NCI-H2227 treated with DMSO at 0.1 percent for 48 hours (cell line): Measurements from ENCODE around the gene UGT1A10.
"Not testable (repeated sequence)": the region's sequence is repeated elsewhere in the genome, so short reads cannot be mapped to it uniquely, and the experiment has no call there.

Experiments used
- DNase-seq: peaks from one replicate; lab custom pipeline; 2025; lab: John Stamatoyannopoulos, UW

UGT1A10 gene

GRCh38 chr2:233743464-233744259 is 107.4 kb downstream of the UGT1A10 start:
- no peak for DNase-seq

GRCh38 chr2:233745073-233745755 is 109.0 kb downstream of the UGT1A10 start:
- no peak for DNase-seq

GRCh38 chr2:233745838-233746237 is 109.6 kb downstream of the UGT1A10 start:
- not testable (repeated sequence) for DNase-seq

GRCh38 chr2:233746475-233747282 is 110.4 kb downstream of the UGT1A10 start:
- DNase-seq, result no peak

- DNase-seq, result no peak
Observed at GRCh38 chr2:233747283-233747544, 111.0 kb downstream of the UGT1A10 start.

- DNase-seq, result not testable (repeated sequence)
Observed at GRCh38 chr2:233750689-233751088, 114.4 kb downstream of the UGT1A10 start.

GRCh38 chr2:233751212-233752009 is 115.2 kb downstream of the UGT1A10 start:
- not testable (repeated sequence) for DNase-seq

GRCh38 chr2:233754872-233755611 is 118.8 kb downstream of the UGT1A10 start:
- no peak for DNase-seq

GRCh38 chr2:233756429-233757081 is 120.3 kb downstream of the UGT1A10 start:
- no peak for DNase-seq

- DNase-seq, result no peak
Observed at GRCh38 chr2:233758141-233758540, 121.9 kb downstream of the UGT1A10 start.

- DNase-seq, result no peak
Observed at GRCh38 chr2:233758849-233759248, 122.6 kb downstream of the UGT1A10 start.

GRCh38 chr2:233760043-233760442 is 123.8 kb downstream of the UGT1A10 start, which contains the start of gene UGT1A1:
TSS of gene UGT1A1 (plus strand) at chr2:233760270. CDS start at chr2:233760288, 18 bp downstream.
- DNase-seq, result no peak

- DNase-seq, result no peak
Observed at GRCh38 chr2:233761040-233761769, 125.0 kb downstream of the UGT1A10 start.

- DNase-seq, result no peak
Observed at GRCh38 chr2:233764264-233764663, 128.0 kb downstream of the UGT1A10 start.

GRCh38 chr2:233764761-233765160 is 128.5 kb downstream of the UGT1A10 start:
- no peak for DNase-seq

GRCh38 chr2:233766416-233766815 is 130.2 kb downstream of the UGT1A10 start:
- no peak for DNase-seq

- no peak for DNase-seq
Observed at GRCh38 chr2:233768076-233768475, 131.8 kb downstream of the UGT1A10 start.

- no peak for DNase-seq
Observed at GRCh38 chr2:233769260-233769659, 133.0 kb downstream of the UGT1A10 start.

GRCh38 chr2:233772153-233772552 is 135.9 kb downstream of the UGT1A10 start:
- DNase-seq, result no peak

- DNase-seq, result no peak
Observed at GRCh38 chr2:233772583-233772982, 136.3 kb downstream of the UGT1A10 start.
